Neural progenitor cell (in vitro differentiated cells): ENCODE data around the gene DRD1.

ENCODE experiments used
- CTCF ChIP-seq: fragments of 200-600 bp; sonication (generic); IDR thresholded peaks from 2 replicates; pipeline ENCODE4 v1.5.1; 2017; ENCODE audit warnings: antibody characterized with exemption, mild to moderate bottlenecking
- EZH2 ChIP-seq: fragments of 200-600 bp; sonication (generic); IDR thresholded peaks from 2 replicates; pipeline ENCODE4 v1.6.1; 2017; ENCODE audit warnings: antibody characterized with exemption, mild to moderate bottlenecking, moderate library complexity
- EZH2phosphoT487 ChIP-seq: fragments of 200-600 bp; sonication (generic); IDR thresholded peaks from 2 replicates; pipeline ENCODE4 v1.6.1; 2017; ENCODE audit warnings: antibody characterized with exemption

- TF ChIP-seq CTCF (no peak), EZH2 (no peak), EZH2phosphoT487 (no peak)
These were observed 3.6 kb upstream of the DRD1 start for GRCh38 chr5:175447571-175447970.
